GM19455 (cell line): Measurements from ENCODE around the gene NOL9.

Source experiments
- ATAC-seq: cut with Tn5 transposase; IDR thresholded peaks from one replicate; pipeline ENCODE4 v1.9.1; 2021; ENCODE audit not compliant: unreplicated experiment

The NOL9 gene

GRCh38 chr1:6526316-6526715 is 28.0 kb downstream of the NOL9 start:
- no peak for ATAC-seq

GRCh38 chr1:6523566-6523965 is 30.7 kb downstream of the NOL9 start:
- no peak for ATAC-seq

- no peak for ATAC-seq
Observed at GRCh38 chr1:6521536-6521935, 32.8 kb downstream of the NOL9 start.

GRCh38 chr1:6519935-6520671 is 34.2 kb downstream of the NOL9 start:
- no peak for ATAC-seq

DNA sequence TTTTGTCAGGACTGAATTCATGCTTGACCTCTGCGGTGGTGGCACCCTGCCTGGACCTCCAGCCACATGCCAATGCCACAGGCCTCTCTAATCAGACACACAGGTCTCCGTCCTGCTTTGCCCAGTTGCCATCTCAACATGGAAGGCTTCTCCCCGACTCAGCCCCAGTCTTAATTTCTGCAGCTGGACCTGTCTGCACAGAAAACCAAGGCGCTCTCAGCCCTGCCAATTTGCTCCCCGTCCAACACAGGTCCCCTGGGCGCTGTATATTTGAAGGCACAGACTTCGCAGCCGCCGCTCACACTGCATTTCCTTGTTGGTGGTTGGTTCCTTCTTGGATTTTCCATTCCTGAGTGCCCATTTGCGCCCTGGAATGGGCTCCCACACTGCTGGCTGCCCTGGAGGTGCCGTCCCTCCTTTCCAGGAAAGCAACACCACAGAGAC is 34.8 kb downstream of the NOL9 start:
- ATAC-seq, result no peak

GRCh38 chr1:6517435-6517851 is 36.9 kb downstream of the NOL9 start:
- no peak for ATAC-seq

- no peak for ATAC-seq
Observed at GRCh38 chr1:6515771-6516170, 38.5 kb downstream of the NOL9 start.

- no peak for ATAC-seq
Observed at GRCh38 chr1:6513320-6513801, 41.0 kb downstream of the NOL9 start.

DNA sequence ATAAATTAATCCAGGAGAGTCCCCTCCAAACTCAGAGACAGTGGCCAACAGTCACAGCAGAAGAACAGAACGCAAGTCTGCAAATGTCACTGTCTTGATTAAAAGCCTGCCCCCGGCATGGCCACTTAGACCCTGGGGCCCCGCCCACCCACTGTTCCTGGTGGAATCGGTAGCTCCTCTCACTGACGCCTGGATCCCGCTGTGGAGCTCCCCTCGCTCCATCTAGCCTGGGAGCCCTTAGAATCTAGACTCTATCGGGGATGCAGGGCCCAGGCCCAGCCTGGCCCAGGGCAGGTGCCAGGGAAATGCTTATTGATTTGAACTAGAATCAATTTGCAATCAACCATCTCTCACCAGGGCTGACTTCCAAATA is 41.4 kb downstream of the NOL9 start:
- ATAC-seq, result no peak

DNA sequence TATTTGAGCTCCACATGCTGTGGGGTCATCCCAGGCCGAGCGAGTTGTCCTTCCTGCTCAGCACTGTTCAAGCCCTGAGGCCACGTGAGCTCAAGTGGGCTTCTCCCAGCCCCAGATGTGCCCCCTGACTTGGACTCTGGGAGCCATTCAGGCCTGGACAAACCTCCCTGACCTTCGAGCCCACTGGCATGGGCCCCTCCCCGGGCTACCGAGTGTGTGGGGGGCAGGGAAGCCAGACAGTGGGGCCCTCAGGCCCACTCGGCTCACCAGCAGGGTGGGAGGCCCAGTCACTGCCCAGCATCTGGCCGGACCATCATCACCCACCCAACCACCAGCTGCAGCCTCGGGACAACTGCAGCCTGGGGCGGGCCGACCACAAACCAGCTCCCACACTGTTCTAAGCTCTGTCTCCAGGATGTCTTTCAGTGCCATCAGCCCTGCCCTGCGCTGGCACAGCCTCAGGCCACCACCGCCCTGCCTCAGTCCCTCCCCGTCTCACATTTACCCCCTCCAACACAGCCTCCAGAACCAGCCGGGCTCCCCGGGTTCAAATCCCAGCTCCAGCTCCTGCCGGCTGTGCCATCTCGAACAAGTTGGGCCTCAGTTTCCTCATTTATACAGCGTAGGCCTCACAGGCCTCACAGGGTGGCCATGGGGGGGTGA is 41.9 kb downstream of the NOL9 start:
- ATAC-seq, result no peak

GRCh38 chr1:6511561-6512244 is 42.6 kb downstream of the NOL9 start:
- ATAC-seq, result no peak

DNA sequence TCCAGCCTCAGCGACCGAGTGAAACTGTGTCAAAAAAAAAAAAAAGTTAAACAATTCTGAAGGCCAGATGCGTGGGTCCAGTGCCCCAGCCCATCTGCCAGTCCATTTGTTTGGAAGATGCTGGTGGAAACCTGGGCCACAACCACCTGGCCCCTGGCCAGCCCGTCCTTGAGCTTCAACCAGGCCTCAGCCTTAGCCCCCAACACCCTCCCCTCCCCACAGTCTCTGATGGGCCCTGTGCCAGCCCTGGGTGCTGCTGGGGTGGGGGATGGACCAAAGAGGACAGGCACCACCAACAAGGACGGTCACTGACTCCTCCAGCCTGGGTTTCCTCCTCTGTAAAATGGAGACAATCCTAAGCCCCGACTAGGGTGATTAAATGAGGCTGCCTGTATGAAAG is 43.3 kb downstream of the NOL9 start:
- ATAC-seq, result no peak

DNA sequence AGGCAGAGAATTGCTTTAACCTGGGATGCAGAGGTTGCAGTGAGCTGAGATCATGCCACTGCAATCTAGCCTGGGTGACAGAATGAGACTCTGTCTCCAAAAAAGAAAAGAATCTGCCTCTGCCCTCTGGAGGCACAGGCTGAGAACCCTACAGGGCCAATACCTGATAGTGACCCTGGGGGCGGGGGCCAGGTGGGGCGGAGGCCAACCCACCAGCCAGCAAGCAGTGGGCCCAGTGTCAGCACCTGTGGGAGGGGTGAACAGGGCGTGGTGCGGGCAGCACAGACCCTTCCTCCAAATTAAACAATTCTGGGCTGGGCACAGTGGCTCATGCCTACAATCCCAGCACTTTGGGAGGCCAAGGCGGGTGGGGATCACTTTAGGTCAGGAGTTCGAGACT is 43.8 kb downstream of the NOL9 start:
- ATAC-seq, result no peak

DNA sequence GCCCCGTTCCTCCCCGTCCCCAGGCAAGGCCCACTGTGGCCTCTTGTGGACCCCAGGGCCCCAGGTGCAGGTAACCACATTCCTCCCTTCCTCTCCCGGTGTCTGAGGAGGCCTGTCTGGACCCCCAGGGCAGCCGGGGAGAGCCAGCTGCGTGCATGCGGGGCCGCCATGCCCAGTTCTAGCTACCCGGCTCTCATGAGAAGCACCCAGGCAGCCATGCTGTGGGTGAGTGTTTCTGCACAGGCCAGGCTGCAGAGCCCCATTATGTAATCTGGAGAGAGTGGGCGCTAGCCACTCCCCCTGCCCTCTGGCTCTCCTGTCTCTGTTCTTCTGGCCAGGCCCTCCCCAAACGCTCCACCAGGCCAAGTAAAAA is 44.4 kb downstream of the NOL9 start:
- ATAC-seq, result no peak

DNA sequence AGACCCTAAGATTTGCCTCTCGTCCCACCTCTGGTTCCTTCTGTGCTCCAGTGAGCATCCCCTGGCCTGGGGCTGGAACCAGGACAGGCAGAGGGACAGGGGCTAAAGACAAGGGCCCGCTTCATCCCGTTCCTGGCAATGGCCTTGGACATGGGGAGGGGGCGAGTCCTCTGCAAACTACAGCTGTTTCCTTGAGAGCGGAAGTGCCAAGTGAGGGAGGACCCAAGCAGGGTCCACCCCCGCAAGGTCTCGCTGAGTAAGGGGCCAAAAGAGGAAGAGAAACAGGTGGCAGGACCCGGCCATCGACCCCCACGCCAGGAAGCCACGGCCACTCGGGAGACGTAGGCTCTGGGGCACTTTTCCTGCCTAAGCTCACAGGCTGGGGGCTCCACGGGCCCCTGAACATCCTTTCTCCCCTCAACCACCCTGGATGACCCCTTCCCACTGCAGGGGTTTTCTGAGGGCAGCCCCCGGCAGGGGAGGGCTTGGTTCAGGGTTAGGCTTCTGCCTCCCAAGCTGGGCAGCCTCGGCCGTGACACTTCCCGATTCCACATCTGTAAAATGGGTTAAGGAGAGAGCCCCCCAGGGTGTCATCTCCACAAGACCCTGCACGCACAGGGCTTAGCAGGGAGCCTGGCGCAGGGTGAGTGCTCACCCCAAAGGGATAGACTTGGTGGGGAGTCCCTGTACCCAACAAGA is 44.9 kb downstream of the NOL9 start:
- ATAC-seq, result no peak

DNA sequence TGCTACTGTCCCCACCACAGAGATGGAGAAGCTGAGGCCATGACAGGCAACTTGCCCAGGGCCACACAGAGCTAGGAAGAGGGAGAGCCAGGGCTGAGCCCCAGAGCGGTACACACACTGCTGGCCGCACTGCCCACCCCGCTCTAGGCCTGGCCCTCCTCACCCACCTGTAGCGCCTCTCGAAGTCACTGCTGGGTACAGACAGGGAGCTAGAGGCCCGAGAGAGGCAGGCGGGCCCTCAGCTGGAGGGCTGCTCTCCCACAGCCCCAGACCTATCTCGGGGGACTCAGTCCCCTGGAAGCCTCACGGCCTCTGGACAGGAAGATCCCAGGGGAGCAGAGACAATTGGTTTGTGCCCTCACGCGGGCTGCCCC is 45.5 kb downstream of the NOL9 start:
- no peak for ATAC-seq

DNA sequence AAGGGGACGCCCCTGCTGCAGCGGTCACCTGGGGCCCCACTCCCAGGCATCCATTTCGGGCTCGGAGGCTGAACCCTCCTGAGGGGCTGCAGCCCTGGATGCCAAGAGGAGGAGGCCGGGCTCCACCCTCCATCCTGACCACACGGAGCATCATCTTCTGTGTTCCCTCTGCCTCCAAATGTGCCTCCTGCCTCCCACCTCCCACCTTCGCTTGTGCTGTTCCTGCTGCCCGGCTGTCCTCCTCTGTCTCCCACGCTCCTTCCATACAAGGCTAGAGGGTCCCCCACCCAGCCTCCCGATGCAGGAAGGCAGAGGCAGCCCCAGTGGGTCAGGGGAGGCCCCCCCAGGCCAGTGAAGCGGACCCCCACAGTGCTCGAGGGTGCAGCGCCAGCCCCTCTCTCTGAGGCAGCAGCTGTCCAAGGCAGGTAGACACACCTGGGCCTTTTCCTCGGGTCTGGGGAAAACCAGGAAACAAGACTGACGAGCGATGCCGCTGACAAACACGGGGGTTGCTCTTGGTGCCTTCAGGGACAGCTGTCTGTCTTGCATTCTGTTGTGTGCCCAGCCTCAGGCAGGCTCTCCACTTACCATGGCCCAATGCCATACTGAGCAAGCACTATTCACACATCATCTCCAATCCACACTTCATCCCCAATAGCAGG is 46.0 kb downstream of the NOL9 start:
- no peak for ATAC-seq

DNA sequence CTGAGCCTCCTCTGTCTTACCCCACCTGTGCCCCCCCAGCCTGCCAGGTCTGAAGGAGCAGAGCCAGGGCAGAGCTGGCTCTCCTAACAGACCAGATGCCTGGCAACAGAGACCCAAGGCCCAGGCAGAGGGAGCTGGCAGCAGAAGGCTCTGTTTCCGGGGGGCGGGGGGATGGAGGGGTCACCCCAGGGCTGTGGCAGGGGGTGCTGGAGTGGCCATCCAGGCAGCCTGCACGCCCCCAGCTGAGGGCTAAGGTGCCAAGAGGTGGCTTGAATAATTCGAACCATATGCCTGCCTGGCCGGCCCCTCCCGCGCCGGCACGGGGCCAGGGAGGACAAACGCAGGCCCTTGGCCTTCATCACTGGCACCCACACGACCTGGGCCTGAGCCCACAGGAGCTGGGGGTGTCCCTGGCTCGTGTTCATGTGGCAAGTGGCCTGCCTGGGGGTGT is 46.8 kb downstream of the NOL9 start:
- no peak for ATAC-seq

DNA sequence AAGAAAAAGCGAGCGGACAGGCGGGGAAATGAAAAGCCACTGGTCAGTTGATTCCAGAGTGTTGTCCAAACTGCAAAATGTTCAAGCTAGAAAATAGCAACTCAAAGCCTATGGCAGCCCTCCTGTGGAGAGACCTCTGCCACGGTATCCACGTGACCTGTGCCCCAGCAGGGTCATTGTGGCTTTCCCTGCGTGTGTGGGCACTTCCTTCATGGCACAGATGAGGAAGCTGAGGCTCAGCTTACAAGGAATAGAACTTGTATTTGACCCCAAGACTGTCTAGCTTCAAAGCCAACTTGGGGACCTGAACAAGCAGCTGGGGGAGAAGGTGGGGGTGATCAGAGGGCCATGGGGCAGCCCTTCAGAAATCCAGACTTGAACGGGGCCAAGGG is 47.3 kb downstream of the NOL9 start:
- no peak for ATAC-seq

DNA sequence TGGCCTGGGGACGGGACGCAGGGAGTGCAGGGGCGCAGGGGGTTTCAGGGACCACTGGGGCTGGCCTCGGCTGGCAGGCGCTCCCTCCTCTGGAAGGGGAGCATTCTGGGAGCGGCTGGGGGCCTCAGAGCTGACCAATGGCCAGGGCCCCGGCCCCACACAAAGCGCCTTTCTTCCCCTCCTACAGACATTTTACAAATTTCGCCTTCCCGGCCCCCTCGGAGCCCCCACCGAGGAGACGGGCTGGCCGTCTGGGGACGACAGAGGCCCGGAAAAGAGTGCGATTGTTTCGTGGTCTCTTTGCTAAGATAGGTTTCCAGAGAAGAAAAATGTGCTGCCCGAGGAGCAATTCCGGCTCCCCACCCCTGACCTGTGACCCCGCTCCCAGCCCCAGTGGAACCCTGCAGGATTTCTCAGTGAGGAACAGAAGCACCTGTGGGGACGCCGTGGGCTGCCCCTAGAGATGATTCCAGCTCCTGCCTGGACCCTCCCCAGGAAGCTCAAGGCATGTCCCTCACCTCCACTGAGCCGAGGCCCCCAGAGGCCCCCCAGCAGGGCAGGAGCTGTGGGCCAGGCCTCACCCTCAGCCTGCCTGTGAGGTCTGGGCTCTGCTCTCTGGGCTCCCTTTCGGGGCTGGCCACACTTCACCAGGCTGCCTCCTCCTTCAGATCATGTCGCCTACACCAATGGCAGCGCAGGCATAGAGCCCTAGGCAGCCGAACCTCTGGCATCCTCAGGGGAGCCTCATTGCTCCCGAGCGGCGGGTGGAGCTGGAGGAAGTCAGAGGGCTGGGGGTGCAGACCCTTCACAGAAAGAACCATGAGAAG is 47.9 kb downstream of the NOL9 start:
- no peak for ATAC-seq
